OCI-LY3 (cell line): ENCODE data around the gene CASP3.

Experiments used
- CTCF ChIP-seq: fragments of 200-600, 300-600 bp; sonication (generic); IDR thresholded peaks from 2 replicates; pipeline ENCODE4 v1.5.1; 2014; ENCODE audit warnings: antibody characterized with exemption, low read length, low read depth
- EZH2phosphoT487 ChIP-seq: fragments of 200-600 bp; shearing (Covaris generic); IDR thresholded peaks from 2 replicates; pipeline ENCODE4 v1.6.1; 2018; ENCODE audit warnings: antibody characterized with exemption, mixed run types, low read depth

GRCh38 chr4:184613405-184613804, 35.8 kb downstream of the CASP3 start:
- TF ChIP-seq CTCF = no peak
- no peak for TF ChIP-seq EZH2phosphoT487
